ENCODE data around the gene PKD2L1.

DNA sequence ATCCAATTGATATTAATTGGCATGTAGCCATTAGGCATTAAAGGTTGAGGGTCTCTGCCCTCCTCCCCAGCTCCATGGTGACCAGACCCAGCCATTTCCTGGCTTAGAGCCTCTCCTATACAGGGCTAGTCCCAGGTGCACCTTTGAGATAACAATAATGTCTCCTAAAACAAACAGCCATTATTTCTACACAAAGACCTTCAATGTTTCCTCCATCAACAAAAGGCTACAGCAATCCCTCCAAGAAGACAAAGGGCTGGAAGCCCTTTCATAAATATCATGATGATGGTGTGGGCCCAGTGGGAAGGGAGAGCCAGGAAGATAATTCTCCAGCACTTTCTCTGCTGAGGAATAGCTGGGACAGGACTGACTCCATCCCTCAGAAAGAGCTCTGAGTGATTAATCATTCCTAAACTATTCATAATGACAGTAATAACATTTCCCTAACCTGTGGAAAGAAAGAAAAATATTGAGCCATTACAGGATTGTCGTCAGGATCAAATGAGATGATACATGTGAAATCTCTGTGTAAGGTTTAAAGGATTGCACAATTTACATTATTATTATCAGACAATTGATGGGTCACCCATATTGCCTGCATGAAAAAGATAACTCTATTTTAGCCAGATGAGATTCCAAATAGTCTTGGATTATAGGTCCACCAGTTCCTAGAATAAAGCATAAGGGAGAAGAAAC lies 10.2 kb downstream of the PKD2L1 start:
- TF ChIP-seq, protein P1, sequence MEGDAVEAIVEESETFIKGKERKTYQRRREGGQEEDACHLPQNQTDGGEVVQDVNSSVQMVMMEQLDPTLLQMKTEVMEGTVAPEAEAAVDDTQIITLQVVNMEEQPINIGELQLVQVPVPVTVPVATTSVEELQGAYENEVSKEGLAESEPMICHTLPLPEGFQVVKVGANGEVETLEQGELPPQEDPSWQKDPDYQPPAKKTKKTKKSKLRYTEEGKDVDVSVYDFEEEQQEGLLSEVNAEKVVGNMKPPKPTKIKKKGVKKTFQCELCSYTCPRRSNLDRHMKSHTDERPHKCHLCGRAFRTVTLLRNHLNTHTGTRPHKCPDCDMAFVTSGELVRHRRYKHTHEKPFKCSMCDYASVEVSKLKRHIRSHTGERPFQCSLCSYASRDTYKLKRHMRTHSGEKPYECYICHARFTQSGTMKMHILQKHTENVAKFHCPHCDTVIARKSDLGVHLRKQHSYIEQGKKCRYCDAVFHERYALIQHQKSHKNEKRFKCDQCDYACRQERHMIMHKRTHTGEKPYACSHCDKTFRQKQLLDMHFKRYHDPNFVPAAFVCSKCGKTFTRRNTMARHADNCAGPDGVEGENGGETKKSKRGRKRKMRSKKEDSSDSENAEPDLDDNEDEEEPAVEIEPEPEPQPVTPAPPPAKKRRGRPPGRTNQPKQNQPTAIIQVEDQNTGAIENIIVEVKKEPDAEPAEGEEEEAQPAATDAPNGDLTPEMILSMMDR (IDR thresholded peaks at IDR 0.05; ENCODE audit: insufficient read depth, low read depth, low read length) = no peak
- no peak for TF ChIP-seq EZH2 (IDR thresholded peaks at IDR 0.05; ENCODE audit: insufficient read depth, low read length)

All from astrocyte (in vitro differentiated cells and primary cell).